HL-60/S4 (cell line): ENCODE data around the gene STAG1.
"Not testable (repeated sequence)": the region's sequence is repeated elsewhere in the genome, so short reads cannot be mapped to it uniquely, and the experiment has no call there.

Experiments used
- in situ Hi-C: fragments of 300-500 bp; cut with MboI; formaldehyde crosslinking; loops from 2 replicates; pipeline ENCODE4 v1.14.3; 2022; ENCODE audit warnings: low sequenced_read_pairs

The STAG1 gene

DNA sequence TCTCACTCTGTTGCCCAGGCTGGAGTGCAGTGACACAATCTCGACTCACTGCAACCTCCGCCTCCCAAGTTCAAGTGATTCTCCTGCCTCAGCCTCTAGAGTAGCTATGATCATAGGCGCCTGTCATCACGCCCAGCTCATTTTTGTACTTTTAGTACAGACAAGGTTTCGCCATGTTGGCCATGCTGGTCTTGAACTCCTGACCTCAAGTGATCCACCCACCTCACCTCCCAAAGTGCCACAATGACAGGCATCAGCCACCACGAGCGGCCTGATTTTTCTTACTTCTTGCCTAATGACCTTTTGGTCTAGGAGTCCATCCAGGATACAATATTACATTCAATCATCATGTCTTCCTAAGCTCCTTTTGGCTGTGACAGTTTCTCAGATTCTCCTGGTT lies 146.0 kb downstream of the STAG1 start:
- in situ Hi-C loops = not testable (repeated sequence)

DNA sequence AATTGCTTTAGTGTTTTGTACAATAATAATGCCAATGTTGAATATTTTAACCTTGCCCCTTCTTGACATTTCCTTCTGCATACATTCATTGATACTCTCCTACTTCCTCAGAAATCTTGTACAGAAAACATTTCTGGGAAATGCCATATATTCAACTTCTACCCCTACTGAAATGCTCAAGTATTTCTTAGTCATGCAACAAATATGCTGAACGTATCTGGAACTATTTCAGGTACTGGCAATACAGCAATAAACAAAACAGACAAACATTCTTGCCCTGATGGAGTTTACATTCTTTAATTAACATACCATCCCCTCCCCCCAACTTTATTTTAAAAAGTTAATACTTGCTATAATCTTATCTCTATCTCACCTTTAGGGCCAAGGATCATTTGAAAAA lies 147.2 kb downstream of the STAG1 start:
- in situ Hi-C loops = no loop called here

DNA sequence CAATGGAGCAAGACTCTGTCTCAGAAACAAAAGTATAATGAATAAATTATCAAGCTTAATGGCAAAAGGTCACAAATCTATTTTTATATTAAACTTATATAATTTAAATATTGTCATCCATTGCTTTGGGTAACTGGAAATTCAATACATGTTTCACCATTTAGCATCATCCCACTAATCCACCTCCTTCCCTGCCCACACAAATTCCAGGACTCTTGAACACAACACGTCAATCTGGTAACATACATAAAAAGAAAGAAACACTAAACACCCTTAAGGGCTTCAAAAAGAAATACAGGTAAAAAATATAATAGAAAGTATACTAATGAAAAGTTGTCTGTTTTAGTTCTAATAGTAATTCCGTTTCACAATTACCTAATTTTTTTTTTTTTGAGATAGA lies 149.4 kb downstream of the STAG1 start:
- in situ Hi-C loops = no loop called here

- in situ Hi-C loops = no loop called here
These were observed 156.1 kb downstream of the STAG1 start for GRCh38 chr3:136595913-136596697.

DNA sequence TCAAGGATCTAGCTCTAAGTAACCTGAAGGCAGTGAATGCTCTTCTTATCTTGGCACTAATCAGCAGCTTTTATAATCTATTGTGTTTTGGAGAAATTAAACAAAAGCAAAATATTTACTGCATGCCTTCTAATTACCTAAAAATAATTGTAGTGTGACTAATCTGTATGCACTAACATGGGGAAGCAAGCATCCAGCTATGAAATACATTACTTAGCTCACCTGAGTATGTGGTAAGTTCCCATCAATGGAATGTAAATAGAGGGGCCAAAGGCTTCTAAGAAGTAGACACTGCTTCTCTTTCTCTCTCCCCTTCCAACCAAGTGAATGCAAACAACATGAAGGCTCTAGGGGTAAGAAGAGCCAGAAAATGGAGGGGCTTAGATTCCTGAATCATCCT lies 165.6 kb downstream of the STAG1 start:
- in situ Hi-C loops = no loop called here

DNA sequence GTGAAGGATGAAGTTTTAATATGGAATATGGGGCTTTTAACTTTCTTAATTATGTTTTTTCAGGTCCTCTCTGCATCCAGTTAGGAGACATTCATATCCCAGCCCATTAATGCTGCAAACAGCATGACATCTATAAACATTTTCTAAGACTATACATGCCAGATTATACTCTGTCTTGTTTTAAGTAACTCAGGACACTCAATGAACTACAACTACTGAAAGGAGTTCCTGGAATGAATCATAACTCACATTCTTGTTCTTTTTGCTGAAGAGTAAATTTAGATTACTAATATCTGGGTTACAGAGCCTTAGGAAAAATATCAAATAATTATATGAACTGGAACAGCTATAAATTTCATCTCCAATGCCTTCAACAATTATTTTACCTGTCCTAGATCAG lies 167.4 kb downstream of the STAG1 start:
- in situ Hi-C loops = no loop called here

GRCh38 chr3:136583823-136584222 lies 168.4 kb downstream of the STAG1 start:
- in situ Hi-C loops = no loop called here

GRCh38 chr3:136577791-136578190 lies 174.4 kb downstream of the STAG1 start:
- in situ Hi-C loops = no loop called here

- in situ Hi-C loops = no loop called here
These were observed 175.7 kb downstream of the STAG1 start for GRCh38 chr3:136576279-136577009.

DNA sequence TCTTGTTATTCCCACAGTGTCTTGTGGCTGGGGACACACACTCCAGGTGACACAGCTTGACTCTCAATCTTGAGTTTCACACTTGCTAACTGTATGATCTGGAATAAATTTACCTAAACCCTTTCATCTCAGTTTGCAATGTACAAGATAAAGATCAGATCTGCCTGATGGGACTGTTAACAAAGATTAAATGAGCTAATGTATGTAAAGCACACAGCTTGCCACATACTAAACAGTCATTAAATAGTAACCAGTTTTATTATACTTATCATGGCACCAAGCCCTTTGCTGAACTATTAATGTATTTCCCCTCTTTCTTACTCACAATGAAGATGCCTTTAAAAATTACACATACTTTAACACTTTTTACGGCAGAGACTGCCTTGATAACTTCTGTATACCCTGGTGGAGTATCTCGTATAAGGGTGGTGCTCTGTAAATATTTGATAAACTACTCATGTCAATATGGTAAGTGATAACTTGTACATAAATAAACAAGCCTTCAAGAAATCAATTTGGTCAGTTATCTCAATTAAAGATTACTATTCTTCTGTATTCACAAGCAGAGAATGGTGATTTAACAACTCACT lies 184.5 kb downstream of the STAG1 start:
- in situ Hi-C loops = no loop called here

GRCh38 chr3:136564962-136565361 lies 187.2 kb downstream of the STAG1 start:
- in situ Hi-C loops = not testable (repeated sequence)

DNA sequence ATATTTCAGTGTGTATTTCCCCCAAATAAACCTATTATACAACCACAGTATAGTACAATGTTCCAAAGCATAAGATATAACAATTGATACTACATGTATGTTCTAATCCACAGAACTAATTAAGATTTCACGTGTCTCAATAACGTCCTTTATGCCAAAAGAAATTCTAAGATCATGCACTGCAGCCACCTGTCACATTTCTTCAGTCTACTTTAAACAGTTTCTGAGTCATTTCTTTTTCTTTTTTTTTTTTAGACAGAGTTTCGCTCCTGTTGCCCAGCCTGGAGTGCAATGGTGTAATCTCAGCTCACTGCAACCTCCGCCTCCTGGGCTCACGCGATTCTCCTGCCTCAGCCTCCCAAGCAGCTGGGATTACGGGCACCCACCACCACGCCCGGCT lies 190.2 kb downstream of the STAG1 start:
- in situ Hi-C loops = no loop called here

GRCh38 chr3:136559896-136560295 lies 192.3 kb downstream of the STAG1 start:
- in situ Hi-C loops = no loop called here

DNA sequence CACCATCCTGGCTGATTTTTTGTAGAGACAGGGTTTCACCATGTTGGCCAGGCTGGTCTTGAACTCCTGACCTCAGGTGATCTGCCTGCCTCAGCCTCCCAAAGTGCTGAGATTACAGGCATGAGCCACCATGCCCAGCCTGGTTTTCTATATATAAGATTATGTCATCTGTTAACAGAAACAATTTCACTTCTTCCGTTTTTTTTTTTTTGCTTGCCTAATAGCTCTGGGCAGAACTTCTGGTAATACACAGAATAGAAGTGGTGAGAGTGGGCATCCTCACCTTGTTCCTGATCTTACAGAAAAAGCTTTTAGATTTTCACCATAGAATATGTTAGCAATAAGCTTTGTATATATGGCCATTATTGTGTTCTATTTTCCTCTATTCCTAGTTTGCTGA lies 202.7 kb downstream of the STAG1 start:
- in situ Hi-C loops = not testable (repeated sequence)

DNA sequence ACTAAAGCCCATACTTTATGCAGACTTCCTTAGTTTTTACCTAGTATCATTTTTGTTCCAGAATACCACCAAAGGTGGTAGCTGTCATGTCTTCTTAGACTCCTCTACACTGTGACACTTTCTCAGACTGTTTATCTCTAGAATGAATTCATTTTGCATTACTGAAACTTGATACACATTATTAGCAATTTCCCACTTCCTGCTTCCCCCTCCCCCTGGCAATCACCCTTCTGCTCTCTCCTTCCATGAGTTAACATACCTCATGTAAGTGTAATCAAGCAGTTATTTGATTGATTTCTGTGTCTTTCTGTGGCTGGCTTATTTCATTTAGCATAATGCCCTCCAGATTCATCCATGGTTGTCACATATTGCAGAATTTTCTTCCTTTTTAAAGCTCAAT lies 204.9 kb downstream of the STAG1 start:
- in situ Hi-C loops = no loop called here

DNA sequence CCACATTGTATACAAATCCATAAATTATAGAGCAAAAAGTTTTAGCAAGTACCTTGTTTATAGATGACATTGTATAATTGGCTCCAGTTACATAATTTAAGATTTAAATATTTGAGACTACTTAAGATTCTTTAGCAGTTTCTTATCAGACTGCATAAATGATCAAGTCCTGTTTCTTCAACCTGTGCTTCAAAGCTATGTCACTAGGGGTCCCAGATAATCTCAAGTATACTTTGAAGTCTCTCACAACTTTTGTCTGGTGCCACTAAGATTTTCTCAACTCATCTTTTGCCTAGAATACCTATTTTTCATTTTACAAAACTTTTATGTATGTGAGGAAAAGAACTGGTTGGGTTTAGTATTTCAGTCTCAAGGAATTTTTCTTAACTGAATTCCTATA lies 205.5 kb downstream of the STAG1 start:
- in situ Hi-C loops = no loop called here

- in situ Hi-C loops = no loop called here
These were observed 206.4 kb downstream of the STAG1 start for GRCh38 chr3:136545664-136546268.

DNA sequence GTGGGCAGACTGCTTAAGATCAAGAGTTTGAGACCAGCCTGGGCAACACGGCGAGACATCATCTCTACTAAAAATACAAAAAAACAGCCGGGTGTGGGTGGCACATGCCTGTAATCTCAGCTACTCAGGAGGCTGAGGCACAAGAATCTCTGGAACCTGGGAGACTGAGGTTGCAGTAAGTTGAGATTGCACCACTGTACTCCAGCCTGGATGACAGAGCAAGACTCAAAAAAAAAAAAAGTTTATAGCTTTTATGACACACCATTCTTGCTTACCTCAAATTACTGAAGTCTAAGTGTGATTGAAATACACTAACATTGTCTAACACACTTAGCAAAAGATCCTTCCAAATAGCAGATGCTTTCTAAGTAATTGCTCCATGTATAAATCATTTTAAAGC lies 207.6 kb downstream of the STAG1 start:
- in situ Hi-C loops = no loop called here

- in situ Hi-C loops = no loop called here
These were observed 208.8 kb downstream of the STAG1 start for GRCh38 chr3:136543385-136543784.

GRCh38 chr3:136535906-136536305 lies 216.3 kb downstream of the STAG1 start:
- in situ Hi-C loops = no loop called here

DNA sequence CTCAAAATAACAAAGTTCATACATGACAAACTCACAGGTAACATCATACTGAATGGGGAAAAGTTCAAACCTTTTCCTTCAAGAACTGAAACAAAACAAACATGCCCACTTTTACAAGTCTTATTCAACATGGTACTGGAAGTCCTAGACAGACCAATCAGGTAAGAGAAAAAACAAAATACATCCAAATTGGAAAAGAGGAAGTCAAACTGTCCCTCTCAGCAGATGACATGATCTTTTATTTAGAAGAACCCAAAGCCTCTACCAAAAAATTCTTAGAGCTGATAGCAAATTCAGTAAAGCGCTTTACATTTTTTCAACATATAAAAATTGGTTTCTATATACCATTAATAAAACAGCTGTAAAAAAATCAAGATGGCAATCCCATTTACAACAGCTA lies 219.4 kb downstream of the STAG1 start:
- in situ Hi-C loops = no loop called here

DNA sequence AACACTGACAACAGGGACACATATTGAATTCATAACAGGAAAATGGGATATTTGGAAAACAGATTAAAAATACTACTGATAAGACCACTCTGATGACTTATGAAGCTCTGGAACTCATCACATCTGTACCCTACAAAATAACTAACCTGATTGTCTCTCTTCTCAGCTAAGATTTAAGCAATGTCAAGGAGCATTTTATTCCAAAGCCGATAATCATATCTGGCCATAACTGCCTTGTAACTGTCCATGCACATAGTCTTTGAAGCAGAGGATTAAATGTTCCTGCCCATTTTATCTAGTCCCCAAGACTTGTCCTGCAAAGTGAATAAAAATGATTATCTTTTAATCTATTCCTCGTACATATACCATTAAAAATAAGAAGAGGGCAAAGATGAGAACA lies 234.1 kb downstream of the STAG1 start:
- in situ Hi-C loops = no loop called here
